ENCODE results near the gene MUC5B. TPM values are rescaled to one million over a fixed set of nuclear protein-coding genes. Genes with fewer than 3 reads are reported as not detected.

Gene MUC5B
- total and polyA plus RNA-seq, 2 of the 13 experiments (the other 11 are each of a cell fraction or from before 2014, with no cell fraction given), result 0.01 TPM; not detected in 1

DNA sequence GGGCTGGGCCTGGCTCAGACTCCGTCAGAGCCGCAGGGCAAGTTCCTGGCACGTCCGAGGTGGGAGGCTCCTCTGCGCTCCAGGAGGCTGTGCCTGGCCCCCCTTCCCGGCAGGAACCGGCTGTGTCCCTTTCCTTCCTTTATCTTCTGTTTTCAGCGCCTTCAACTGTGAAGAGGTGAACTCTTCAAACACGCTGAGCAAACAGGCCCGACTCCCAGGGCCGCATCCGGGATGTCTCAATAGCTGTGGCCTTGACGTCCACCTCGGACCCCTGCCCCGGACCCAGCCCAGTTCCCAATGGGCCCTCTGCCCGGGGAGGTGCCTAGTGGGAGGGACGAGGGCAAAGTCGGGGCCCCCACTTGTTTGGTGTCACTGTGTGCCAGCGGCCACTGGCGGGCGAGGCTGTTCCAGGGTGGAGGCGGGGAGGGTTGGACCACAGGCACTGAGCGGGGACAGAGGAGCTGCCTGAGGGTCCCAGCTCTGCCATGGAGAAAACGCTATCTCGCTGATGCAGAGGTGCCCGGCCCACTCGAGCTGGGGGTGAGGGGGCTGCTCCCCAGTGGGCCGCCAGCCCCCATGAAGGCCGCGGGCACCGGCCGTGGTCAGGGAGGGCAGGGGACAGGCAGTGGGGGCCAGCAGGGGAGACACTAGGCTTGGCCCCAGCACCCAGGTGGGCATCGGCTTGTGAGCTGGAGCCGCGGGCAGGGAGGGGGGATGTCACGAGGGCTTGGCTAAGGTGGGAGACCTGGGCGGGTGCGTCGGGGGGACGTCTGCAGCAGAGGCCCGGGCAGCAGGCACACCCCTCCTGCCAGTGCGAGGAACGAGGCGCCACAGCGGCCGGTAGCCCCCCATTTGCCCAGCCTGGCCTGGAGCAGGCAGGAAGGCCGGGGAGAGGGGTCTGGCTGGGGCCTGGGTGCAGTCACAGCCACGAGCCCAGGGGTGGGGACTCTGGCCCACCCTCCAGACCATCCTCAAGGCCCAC is 2.7 kb upstream of the MUC5B start (continued):
- no peak for TF ChIP-seq TCF12 (IDR thresholded peaks at IDR 0.05)
- peak; percentile 95 for TF ChIP-seq TCF12 (CRISPR knock-in tag; IDR thresholded peaks at IDR 0.05)
- TF ChIP-seq ZNF746 (CRISPR knock-in tag; IDR thresholded peaks at IDR 0.05), result peak; percentile 96
- TF ChIP-seq ZNF614 (CRISPR knock-in tag; IDR thresholded peaks at IDR 0.05; ENCODE audit: borderline replicate concordance), result peak; percentile 69; the same call in 1 of the 2 replicates
- TF ChIP-seq MLLT10 (CRISPR knock-in tag; IDR thresholded peaks at IDR 0.05), result no peak
- TF ChIP-seq ZNF572 (CRISPR knock-in tag; IDR thresholded peaks at IDR 0.05), result 0 out of 2 replicates have a peak, but pooled peaks have one; percentile 27
- TF ChIP-seq POLR2AphosphoS5 (IDR thresholded peaks at IDR 0.05; ENCODE audit: low read depth, low read length), result no peak
- peak; percentile 62; the same call in 1 of the 2 replicates for TF ChIP-seq DPF2 (CRISPR knock-in tag; IDR thresholded peaks at IDR 0.05; ENCODE audit: borderline replicate concordance, low read depth)
- TF ChIP-seq ZNF501 (CRISPR knock-in tag; IDR thresholded peaks at IDR 0.05), result peak; percentile 69; the same call in 1 of the 2 replicates
- no peak for TF ChIP-seq SYNCRIP (IDR thresholded peaks at IDR 0.05; ENCODE audit: insufficient read depth, low read depth, low read length)
- no peak for TF ChIP-seq CREB1 (IDR thresholded peaks at IDR 0.05)
- peak; percentile 80 for TF ChIP-seq CREB1 (CRISPR knock-in tag; IDR thresholded peaks at IDR 0.05)
- peak; percentile 61; the same call in 1 of the 2 replicates for TF ChIP-seq NKX3-1 (CRISPR knock-in tag; IDR thresholded peaks at IDR 0.05)
- peak; percentile 92 for TF ChIP-seq SALL1 (CRISPR knock-in tag; IDR thresholded peaks at IDR 0.05)
- TF ChIP-seq RBM22 (optimal IDR thresholded peaks at IDR 0.05; ENCODE audit: low read length), result no peak
- TF ChIP-seq FOSL2 (CRISPR knock-in tag; IDR thresholded peaks at IDR 0.05), result peak; percentile 74
- peak; percentile 24; the same call in 1 of the 2 replicates for TF ChIP-seq NFYC (CRISPR knock-in tag; IDR thresholded peaks at IDR 0.05)
- TF ChIP-seq ELF3 (CRISPR knock-in tag; IDR thresholded peaks at IDR 0.05), result peak; percentile 90
- TF ChIP-seq, protein P1, sequence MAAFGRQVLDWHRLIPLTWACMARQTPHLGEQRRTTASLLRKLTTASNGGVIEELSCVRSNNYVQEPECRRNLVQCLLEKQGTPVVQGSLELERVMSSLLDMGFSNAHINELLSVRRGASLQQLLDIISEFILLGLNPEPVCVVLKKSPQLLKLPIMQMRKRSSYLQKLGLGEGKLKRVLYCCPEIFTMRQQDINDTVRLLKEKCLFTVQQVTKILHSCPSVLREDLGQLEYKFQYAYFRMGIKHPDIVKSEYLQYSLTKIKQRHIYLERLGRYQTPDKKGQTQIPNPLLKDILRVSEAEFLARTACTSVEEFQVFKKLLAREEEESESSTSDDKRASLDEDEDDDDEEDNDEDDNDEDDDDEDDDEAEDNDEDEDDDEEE (CRISPR knock-in tag; IDR thresholded peaks at IDR 0.05), result no peak
- no peak for TF ChIP-seq SKI (IDR thresholded peaks at IDR 0.05; ENCODE audit: partially characterized antibody)
- TF ChIP-seq ZNF143 (CRISPR knock-in tag; IDR thresholded peaks at IDR 0.05), result peak; percentile 38; the same call in 1 of the 2 replicates
- no peak for TF ChIP-seq ZNF20 (CRISPR knock-in tag; IDR thresholded peaks at IDR 0.05)
- TF ChIP-seq, protein P2, sequence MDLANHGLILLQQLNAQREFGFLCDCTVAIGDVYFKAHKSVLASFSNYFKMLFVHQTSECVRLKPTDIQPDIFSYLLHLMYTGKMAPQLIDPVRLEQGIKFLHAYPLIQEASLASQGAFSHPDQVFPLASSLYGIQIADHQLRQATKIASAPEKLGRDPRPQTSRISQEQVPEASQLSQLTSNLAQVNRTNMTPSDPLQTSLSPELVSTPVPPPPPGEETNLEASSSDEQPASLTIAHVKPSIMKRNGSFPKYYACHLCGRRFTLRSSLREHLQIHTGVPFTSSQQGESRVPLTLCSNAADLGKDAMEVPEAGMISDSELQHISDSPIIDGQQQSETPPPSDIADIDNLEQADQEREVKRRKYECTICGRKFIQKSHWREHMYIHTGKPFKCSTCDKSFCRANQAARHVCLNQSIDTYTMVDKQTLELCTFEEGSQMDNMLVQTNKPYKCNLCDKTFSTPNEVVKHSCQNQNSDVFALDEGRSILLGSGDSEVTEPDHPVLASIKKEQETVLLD (CRISPR knock-in tag; IDR thresholded peaks at IDR 0.05; ENCODE audit: low read depth), result no peak
- TF ChIP-seq, protein P3, sequence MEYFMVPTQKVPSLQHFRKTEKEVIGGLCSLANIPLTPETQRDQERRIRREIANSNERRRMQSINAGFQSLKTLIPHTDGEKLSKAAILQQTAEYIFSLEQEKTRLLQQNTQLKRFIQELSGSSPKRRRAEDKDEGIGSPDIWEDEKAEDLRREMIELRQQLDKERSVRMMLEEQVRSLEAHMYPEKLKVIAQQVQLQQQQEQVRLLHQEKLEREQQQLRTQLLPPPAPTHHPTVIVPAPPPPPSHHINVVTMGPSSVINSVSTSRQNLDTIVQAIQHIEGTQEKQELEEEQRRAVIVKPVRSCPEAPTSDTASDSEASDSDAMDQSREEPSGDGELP (IDR thresholded peaks at IDR 0.05; ENCODE audit: borderline replicate concordance, low read depth), result peak; percentile 79
- peak; percentile 72 for TF ChIP-seq CREM (IDR thresholded peaks at IDR 0.05)
- TF ChIP-seq CREM (CRISPR knock-in tag; IDR thresholded peaks at IDR 0.05), result no peak
- TF ChIP-seq HMG20A (CRISPR knock-in tag; IDR thresholded peaks at IDR 0.05; ENCODE audit: borderline replicate concordance), result peak; percentile 96
- TF ChIP-seq ZNF333 (CRISPR knock-in tag; IDR thresholded peaks at IDR 0.05; ENCODE audit: borderline replicate concordance), result no peak
- TF ChIP-seq ZBTB7B (CRISPR knock-in tag; IDR thresholded peaks at IDR 0.05), result peak; percentile 90
- TF ChIP-seq ATRX (CRISPR knock-in tag; IDR thresholded peaks at IDR 0.05; ENCODE audit: borderline replicate concordance), result no peak

Data from HepG2 (cell line).